Nephron (organoid): ENCODE data around the gene FBXL16.
A peak's percentile ranks its signal among the peaks of the same experiment; 100 is the strongest.

Experiments used
- H3K27ac Mint-ChIP-seq, 3 experiments: 2 replicates each; pipeline ENCODE4 v1.8.0; 2020; ENCODE audit warnings: mixed read lengths in 3 of 3, mild to moderate bottlenecking in 2 of 3, moderate library complexity in 1 of 3
- H3K27me3 Mint-ChIP-seq: 2 replicates; pipeline ENCODE4 v1.8.0; 2021; ENCODE audit warnings: low read depth, mild to moderate bottlenecking, moderate library complexity, mixed read lengths
- H3K36me3 Mint-ChIP-seq: 2 replicates; pipeline ENCODE4 v1.8.0; 2020; ENCODE audit warnings: low read depth, mixed read lengths
- H3K4me1 Mint-ChIP-seq: 2 replicates; pipeline ENCODE4 v1.8.0; 2020; ENCODE audit warnings: mixed read lengths
- H3K4me3 Mint-ChIP-seq, 3 experiments: 2 replicates each; pipeline ENCODE4 v1.8.0; 2020; ENCODE audit warnings: mild to moderate bottlenecking in 3 of 3, mixed read lengths in 3 of 3, moderate library complexity in 2 of 3
- H3K9me3 Mint-ChIP-seq: 2 replicates; pipeline ENCODE4 v1.8.0; 2020; ENCODE audit warnings: mixed read lengths
- TF ChIP-seq, protein P1 (sequence below), 3 experiments: fragments of 200-600 bp; sonication (generic); IDR thresholded peaks; one replicate each; pipeline ENCODE4 v1.5.0; 2021; ENCODE audit warnings: antibody characterized with exemption in 3 of 3; ENCODE audit not compliant: unreplicated experiment in 3 of 3

FBXL16 gene

DNA sequence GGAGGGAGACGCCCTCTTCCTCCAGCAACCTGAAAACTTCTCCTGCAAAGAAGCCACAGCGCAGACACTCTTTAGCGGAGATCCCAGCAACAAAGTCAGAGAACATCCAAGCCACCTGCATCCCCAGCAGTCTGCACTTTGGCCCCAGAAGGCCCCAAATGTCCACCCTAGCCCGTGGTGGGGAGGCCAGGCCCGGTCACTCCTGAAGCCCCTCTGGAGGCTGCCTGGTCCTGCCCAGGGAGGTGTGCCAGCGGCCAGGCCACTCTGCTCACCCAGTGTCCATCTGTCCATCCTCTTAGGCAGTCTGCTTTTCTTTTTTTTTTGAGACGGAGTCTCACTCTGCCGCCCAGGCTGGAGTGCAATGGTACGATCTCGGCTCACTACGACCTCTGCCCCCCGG lies 26.7 kb upstream of the FBXL16 start:
- Mint-ChIP-seq H3K9me3 (no peaks in the 10 kb centered on the region), H3K27me3 (peaks cover 4% of the 10 kb centered on the region), H3K4me3 (no peak overlapping the region), H3K4me1 (no peaks in the 10 kb centered on the region), H3K36me3 (peaks cover 17% of the 10 kb centered on the region), H3K27ac (no peak overlapping the region)
- TF ChIP-seq, protein P1, sequence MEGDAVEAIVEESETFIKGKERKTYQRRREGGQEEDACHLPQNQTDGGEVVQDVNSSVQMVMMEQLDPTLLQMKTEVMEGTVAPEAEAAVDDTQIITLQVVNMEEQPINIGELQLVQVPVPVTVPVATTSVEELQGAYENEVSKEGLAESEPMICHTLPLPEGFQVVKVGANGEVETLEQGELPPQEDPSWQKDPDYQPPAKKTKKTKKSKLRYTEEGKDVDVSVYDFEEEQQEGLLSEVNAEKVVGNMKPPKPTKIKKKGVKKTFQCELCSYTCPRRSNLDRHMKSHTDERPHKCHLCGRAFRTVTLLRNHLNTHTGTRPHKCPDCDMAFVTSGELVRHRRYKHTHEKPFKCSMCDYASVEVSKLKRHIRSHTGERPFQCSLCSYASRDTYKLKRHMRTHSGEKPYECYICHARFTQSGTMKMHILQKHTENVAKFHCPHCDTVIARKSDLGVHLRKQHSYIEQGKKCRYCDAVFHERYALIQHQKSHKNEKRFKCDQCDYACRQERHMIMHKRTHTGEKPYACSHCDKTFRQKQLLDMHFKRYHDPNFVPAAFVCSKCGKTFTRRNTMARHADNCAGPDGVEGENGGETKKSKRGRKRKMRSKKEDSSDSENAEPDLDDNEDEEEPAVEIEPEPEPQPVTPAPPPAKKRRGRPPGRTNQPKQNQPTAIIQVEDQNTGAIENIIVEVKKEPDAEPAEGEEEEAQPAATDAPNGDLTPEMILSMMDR (IDR thresholded peaks at IDR 0.05; ENCODE audit: unreplicated experiment in 3 of 3), result no peak

DNA sequence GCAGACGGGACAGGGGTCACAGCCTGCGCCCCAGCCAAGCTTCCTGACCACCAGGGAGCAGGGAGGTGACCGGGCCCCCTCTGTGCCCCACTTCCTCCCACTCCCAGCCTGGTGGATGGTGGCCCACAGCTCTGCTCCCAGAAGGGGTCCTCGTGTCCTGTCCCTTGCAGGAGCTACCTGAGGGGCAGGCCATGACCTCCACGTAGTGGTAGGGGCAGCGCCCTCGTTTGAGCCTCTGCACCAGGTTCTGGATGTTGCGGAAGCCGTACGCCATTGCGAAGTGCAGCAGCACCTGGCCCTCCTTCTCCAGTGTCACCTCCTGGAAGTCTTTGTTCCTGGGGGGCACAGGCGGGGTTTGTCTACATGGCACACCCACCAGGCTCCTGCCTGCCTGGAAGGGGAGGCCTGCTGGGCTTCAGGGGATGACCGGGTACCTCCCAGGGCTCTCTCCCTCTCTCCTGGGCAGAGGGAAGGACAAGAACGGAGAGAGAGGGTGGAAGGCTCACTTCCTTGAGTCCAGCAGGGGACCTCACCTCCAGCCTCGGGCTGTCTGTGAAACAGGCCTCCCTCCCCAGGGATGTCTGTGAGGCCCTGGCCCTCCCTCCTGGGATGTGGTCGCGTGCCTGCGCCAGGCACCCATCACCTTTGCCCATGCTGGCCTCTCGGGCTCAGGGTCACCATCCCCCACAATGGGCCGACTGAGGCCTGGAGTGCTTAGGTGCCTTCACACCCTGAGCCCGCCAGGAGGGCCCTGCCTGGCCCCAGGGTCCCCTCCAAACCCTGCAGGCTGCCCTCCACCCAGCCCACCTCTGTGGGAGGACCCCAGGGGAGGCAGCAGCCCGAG lies 25.3 kb upstream of the FBXL16 start:
- TF ChIP-seq, protein P1 (IDR thresholded peaks at IDR 0.05; ENCODE audit: unreplicated experiment in 3 of 3), result no peak
- H3K4me1 Mint-ChIP-seq, result no peaks in the 10 kb centered on the region
- no peaks in the 10 kb centered on the region for H3K9me3 Mint-ChIP-seq
- H3K27me3 Mint-ChIP-seq, result peaks cover 12% of the 10 kb centered on the region
- H3K4me3 Mint-ChIP-seq, result no peak overlapping the region
- H3K36me3 Mint-ChIP-seq, result peaks cover 15% of the 10 kb centered on the region
- H3K27ac Mint-ChIP-seq, result no peak overlapping the region

DNA sequence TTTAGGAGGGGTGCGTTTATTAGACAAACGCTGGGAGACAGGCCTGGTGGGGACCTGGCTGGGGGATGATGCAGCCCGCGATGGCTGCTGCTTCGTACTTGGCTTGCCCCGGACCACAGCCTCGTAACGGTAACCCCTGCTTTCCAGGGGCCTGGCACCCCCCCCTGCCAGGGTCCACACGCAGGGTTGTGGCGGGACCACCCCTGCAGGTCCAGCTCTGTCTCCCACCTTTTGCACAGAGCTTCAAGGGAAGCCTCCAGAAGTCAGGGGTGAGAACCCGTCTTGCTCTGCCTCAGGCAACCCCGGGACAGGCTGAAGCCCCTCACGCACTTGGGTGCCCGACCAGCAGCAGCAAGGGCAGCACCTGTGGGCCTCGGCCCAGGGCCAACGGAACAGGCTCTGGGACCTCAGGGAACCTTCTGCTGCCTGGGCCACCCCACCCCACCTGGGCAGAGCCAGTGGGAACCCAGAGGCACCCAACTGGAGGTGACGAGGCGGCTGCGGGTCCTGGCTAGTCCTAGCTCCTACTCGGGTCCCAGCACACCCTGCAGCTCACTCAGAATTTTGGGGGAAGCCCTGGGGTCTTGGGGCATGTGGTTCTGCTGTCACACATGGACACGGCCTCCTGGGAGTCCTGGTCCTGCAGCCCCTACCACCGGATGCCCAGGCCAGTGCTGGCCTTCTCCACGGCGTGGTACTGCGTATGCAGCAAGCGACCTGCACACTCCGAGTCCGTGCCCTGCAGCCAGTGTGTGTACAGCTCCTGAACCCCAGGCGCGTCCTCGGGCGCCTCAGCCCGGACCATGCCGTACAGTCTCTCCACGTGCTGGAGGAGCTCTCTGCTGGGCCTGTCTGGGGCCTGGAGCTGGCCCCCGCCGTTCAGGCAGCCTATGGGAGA lies 24.4 kb upstream of the FBXL16 start:
- no peaks in the 10 kb centered on the region for H3K4me1 Mint-ChIP-seq
- H3K27ac Mint-ChIP-seq, result no peak overlapping the region
- no peaks in the 10 kb centered on the region for H3K9me3 Mint-ChIP-seq
- TF ChIP-seq, protein P1 (IDR thresholded peaks at IDR 0.05; ENCODE audit: unreplicated experiment in 3 of 3), result no peak
- peaks cover 13% of the 10 kb centered on the region for H3K27me3 Mint-ChIP-seq
- H3K4me3 Mint-ChIP-seq, result peak overlapping the region in 1 of 3 experiments; percentile 30
- H3K36me3 Mint-ChIP-seq, result peaks cover 7% of the 10 kb centered on the region

DNA sequence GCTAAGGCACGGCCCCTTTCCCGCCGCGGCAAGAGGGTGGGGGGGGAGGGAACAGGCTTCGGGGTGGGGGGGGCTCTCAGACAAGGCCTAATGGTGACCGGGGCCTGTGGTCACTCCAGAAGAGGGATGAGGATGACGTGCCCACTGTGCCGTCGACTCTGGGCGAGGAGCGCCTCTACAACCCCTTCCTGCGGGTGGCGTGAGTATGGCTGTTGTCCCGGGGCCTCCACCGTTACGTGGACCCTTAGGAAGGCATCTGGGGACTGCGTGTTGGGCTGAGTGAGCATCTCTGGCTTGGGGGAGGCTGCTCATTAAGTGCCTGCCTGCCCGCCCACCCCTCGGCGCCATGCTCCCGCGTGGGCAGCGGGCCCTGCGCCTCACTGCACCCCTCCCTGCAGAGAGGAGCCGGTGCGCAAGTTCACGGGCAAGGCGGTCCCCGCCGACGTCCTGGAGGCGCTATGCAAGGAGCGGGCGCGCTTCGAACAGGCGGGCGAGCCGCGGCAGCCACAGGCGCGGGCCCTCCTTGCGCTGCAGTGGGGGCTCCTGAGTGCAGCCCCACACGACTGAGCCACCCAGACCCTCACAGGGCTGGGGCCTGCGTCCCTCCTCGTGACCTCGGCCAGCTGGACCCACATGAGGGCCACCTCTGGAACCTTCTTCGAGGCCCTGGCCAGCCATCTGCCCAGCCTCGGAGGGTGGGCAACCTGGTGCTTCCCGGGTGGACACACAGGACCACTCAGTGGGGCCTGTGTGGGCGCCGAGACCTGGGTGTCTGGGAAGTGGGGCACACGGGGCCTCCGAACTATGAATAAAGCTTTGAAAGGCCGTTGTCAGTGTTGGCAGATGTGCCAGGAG lies 23.5 kb upstream of the FBXL16 start:
- TF ChIP-seq, protein P1 (IDR thresholded peaks at IDR 0.05; ENCODE audit: unreplicated experiment in 3 of 3), result no peak
- no peaks in the 10 kb centered on the region for H3K9me3 Mint-ChIP-seq
- H3K4me1 Mint-ChIP-seq, result no peaks in the 10 kb centered on the region
- peaks cover 7% of the 10 kb centered on the region for H3K36me3 Mint-ChIP-seq
- peak overlapping the region in 2 of 3 experiments; percentile 22 to 45 for H3K4me3 Mint-ChIP-seq
- no peak overlapping the region for H3K27ac Mint-ChIP-seq
- H3K27me3 Mint-ChIP-seq, result peaks cover 13% of the 10 kb centered on the region

DNA sequence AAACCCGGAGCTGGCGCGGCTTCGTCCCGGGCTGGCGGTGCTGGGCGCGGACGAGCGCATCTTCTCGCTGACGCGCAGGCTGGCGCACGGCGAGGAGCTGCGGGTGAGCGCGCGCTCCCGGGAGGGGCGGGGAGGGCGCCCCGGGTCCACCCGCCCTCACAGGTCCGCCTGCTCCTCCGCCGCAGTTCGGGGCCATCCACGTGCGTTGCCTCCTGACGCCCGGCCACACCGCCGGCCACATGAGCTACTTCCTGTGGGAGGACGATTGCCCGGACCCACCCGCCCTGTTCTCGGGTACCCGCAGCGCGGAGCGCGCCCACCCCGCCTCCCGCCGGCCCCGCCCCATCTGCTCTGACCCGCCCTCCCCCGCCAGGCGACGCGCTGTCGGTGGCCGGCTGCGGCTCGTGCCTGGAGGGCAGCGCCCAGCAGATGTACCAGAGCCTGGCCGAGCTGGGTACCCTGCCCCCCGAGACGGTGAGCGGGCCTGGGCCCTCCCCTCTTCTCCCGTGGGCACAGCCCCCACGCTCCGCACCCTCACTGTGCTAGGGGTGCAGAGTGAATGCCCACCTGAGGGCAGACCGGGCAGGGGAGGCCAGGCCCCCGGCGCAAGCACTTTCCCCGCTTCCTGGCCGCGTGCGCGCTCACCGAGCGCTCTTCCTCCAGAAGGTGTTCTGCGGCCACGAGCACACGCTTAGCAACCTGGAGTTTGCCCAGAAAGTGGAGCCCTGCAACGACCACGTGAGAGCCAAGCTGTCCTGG lies 22.7 kb upstream of the FBXL16 start:
- TF ChIP-seq, protein P1 (IDR thresholded peaks at IDR 0.05; ENCODE audit: unreplicated experiment in 3 of 3), result no peak
- Mint-ChIP-seq H3K27me3 (peaks cover 13% of the 10 kb centered on the region), H3K9me3 (no peaks in the 10 kb centered on the region), H3K4me1 (no peaks in the 10 kb centered on the region), H3K4me3 (peak overlapping the region; percentile 22 to 45 (median 28)), H3K27ac (no peak overlapping the region), H3K36me3 (peaks cover 7% of the 10 kb centered on the region)
